ENCODE measurements around the gene TCEAL5.
"Not testable (repeated sequence)": the region's sequence is repeated elsewhere in the genome, so short reads cannot be mapped to it uniquely, and the experiment has no call there.

TCEAL5 gene

DNA sequence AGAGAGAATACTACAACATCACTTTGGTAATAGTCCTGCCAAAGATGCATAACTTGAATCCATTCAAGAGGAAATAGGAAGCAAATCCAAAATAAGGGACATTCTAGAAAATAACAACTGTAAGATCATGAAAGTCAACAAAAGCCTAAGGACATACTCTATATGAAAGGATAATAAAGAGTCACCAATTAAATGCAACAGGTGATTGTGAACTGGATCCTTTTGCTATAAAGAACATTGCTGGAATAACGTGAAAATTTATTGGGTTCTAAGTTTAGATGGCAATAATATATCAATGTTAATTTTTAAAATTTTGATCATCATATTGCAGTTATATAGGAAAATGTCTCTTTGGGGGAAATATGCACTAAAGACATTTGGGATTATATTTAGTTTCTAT is 41.7 kb downstream of the TCEAL5 start:
- no peak for DNase-seq (ENCODE audit: low read depth in 1 of 2, low spot score in 1 of 2)

DNA sequence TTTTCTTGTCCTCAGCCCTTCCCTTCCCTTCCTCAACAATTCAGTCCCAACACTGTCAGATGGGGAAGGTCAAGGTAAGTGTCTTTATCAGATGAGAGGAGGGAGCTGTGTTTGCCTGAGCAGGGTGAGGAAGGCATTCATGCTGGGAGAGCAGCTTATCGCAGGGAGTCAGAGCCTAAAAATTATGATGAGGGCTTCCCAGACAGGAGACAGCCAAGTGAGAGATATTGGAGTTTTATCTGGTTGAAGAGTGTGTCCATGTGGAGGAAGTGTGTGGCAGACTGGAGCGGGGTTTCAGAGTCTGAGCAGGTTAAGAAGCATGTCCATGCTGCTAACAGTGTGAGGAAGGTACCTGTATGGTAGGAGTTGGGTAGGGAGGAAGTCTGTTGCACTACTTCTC is 43.3 kb downstream of the TCEAL5 start:
- DNase-seq (ENCODE audit: low read depth in 1 of 2, low spot score in 1 of 2) = no peak

DNA sequence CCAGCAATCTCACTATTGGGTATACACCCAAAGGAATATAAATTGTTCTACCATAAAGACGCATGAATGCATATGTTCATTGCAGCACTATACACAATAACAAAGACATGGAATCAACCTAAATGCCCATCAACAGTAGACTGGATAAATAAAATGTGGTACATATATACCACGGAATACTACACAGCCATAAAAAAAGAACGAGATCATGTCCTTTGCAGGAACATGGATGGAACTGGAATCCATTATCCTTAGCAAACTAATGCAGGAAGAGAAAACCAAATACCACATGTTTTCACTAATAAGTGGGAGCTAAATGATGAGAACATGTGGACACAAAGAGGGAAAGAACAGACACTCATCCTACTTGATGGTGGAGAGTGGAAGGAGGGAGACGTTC is 50.6 kb downstream of the TCEAL5 start:
- not testable (repeated sequence) for DNase-seq (ENCODE audit: low read depth in 1 of 2, low spot score in 1 of 2)
